Measurements from ENCODE around the gene RYR2.

DNA sequence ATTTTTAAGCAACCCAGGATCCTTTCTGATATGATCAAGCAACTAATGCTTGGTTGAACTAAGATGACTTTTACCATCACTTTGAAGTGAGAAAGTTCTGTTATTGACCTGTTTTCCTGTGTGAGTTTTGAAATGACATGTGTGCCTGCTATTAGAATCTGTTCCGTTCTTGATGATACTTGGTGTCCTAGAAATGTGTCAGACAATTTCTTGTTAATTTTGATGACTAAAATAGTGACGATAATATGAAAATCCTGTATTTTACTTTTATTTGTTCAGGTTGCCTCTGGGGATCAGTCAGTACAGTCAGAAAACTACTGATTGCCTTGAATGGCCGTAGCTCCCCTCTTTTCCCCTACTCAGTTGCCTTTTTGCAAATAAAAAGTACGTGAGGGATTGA lies 228.0 kb downstream of the RYR2 start:
- TF ChIP-seq RARB (CRISPR knock-in tag; IDR thresholded peaks at IDR 0.05) = no peak
- TF ChIP-seq PATZ1 (CRISPR knock-in tag; IDR thresholded peaks at IDR 0.05; ENCODE audit: borderline replicate concordance) = no peak
- no peak for TF ChIP-seq CREB5 (CRISPR knock-in tag; IDR thresholded peaks at IDR 0.05; ENCODE audit: low read depth)
- TF ChIP-seq TOX (CRISPR knock-in tag; IDR thresholded peaks at IDR 0.05; ENCODE audit: borderline replicate concordance) = no peak
- no peak for TF ChIP-seq CSDC2 (CRISPR knock-in tag; IDR thresholded peaks at IDR 0.05)
- no peak for TF ChIP-seq ARNTL (CRISPR knock-in tag; IDR thresholded peaks at IDR 0.05; ENCODE audit: borderline replicate concordance, low read depth)
- no peak for TF ChIP-seq ZNF70 (CRISPR knock-in tag; IDR thresholded peaks at IDR 0.05)
- no peak for TF ChIP-seq ZNF8 (CRISPR knock-in tag; IDR thresholded peaks at IDR 0.05)
- no peak for TF ChIP-seq ZC3H10 (CRISPR knock-in tag; IDR thresholded peaks at IDR 0.05)
- TF ChIP-seq OSR1 (CRISPR knock-in tag; IDR thresholded peaks at IDR 0.05) = no peak
- TF ChIP-seq SNAI2 (CRISPR knock-in tag; IDR thresholded peaks at IDR 0.05) = no peak
